Measurements from ENCODE around the gene EPHB1.

DNA sequence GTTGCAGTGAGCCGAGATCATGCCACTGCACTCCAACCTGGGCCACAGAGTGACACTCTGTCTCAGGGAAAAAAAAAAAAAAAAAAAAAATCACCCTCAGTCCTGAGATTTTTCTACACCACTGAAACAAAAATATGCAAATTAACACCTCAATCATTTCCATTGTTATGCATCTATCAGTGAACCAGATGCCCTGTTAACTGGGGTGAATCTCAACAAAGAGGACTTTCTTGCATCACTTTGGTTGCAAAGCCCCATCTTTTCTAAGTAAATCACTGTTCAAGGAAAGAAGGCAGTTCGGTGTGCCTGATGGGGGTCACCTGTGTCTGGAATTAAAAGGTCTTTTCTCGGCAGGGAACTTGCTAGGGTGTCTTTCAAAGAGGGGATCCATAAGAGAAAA is 421.6 kb downstream of the EPHB1 start:
- TF ChIP-seq YY1 (IDR thresholded peaks at IDR 0.05; ENCODE audit: insufficient read depth, insufficient read length) = no peak
- no peak for TF ChIP-seq SUZ12 (IDR thresholded peaks at IDR 0.05; ENCODE audit: extremely low read depth, insufficient read depth, insufficient read length)

All from NT2/D1 (cell line).